Calu3 (cell line): ENCODE data around the gene TMEM8B. TPM values are rescaled to one million over a fixed set of nuclear protein-coding genes. Genes with fewer than 3 reads are reported as not detected.
A peak's percentile ranks its signal among the peaks of the same experiment; 100 is the strongest.

Source experiments
- BruUV-seq: library from RNA; stranded (reverse); fragments of 400-500 nt; replicated peaks from 2 replicates; lab custom pipeline; 2021; lab: Mats Ljungman, UMichigan
- CTCF ChIA-PET: fragments of 300-600 bp; sonication (Branson Sonifier 250); formaldehyde crosslinking; loops from one replicate; lab custom pipeline; 2022; ENCODE audit warnings: antibody characterized with exemption; lab: Charles Lee
- DNase-seq: peaks from one replicate; pipeline ENCODE4 v3.0.0; 2022
- H3K27ac Mint-ChIP-seq: one replicate; pipeline ENCODE4 v1.8.0; 2022; ENCODE audit warnings: mixed read lengths; ENCODE audit not compliant: unreplicated experiment
- H3K27me3 Mint-ChIP-seq: one replicate; pipeline ENCODE4 v1.8.0; 2022; ENCODE audit warnings: mixed read lengths; ENCODE audit not compliant: unreplicated experiment
- H3K36me3 Mint-ChIP-seq: one replicate; pipeline ENCODE4 v1.8.0; 2022; ENCODE audit warnings: mild to moderate bottlenecking, moderate library complexity, mixed read lengths; ENCODE audit not compliant: insufficient read depth, unreplicated experiment
- H3K4me1 Mint-ChIP-seq: one replicate; pipeline ENCODE4 v1.8.0; 2022; ENCODE audit warnings: mild to moderate bottlenecking, low read depth, mixed read lengths; ENCODE audit not compliant: unreplicated experiment
- H3K4me3 Mint-ChIP-seq: one replicate; pipeline ENCODE4 v1.8.0; 2022; ENCODE audit warnings: mild to moderate bottlenecking, low read depth, moderate library complexity, mixed read lengths; ENCODE audit not compliant: unreplicated experiment
- H3K9me3 Mint-ChIP-seq: one replicate; pipeline ENCODE4 v1.8.0; 2022; ENCODE audit warnings: low read depth, mixed read lengths; ENCODE audit not compliant: unreplicated experiment
- intact Hi-C: fragments of 100-400 bp; cut with micrococcal nuclease; formaldehyde crosslinking; loops from one replicate; pipeline ENCODE4 v1.10.0; 2022; ENCODE audit not compliant: unreplicated experiment
- total RNA-seq: library from RNA; stranded (reverse); gene quantifications from 2 replicates; pipeline ENCODE4 v1.2.3, GENCODE V29; 2022
- TF ChIP-seq, protein P1 (sequence below): fragments of 200-600 bp; IDR thresholded peaks from one replicate; pipeline ENCODE4 v1.8.0; 2022; ENCODE audit warnings: antibody characterized with exemption; ENCODE audit not compliant: unreplicated experiment

TMEM8B gene
- total RNA-seq, 1 experiment from 2014 or later = 2.5 TPM

DNA sequence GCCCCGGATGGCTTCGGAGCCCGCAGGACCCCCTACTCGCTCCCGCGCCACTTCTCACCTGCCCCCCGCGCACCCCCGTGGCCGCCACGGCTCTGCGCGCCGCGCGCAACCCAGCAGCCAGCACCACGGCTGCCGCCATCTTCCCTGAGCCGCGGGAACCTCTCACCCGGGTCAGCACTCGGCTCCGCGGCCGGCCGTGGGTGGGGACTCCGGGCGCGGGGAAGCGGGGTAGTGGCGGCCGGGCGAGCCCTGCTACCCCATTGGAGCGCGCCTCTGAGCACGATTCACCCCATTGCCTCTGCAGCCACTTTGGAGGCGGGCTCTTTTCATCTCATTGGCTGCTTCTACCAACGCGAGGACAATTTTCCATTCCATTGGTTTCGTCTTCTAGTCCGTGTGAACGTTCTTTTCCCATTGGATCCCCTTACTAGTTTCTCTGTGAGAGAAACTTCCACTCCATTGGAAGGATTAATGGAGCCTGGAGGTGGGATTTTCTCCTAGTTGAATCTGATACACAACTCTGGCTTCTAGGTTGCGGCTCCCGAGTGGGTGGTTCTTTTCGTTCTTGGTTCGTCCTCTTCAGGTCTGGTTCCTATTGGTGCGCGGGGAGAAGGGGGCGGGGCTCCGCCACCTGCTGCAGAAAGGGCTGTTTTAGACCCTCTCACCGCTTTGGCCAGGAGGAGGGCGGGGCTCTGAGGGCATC is 14.0 kb upstream of the TMEM8B start, which contains the start of gene HINT2:
Gene HINT2 (minus strand): TSS at position 202 of the 703 bp plus-strand sequence. CDS start 63 bp downstream, at position 139.
- peak within 1 kb of the TSS; percentile 75 for H3K4me3 Mint-ChIP-seq
- TF ChIP-seq, protein P1, sequence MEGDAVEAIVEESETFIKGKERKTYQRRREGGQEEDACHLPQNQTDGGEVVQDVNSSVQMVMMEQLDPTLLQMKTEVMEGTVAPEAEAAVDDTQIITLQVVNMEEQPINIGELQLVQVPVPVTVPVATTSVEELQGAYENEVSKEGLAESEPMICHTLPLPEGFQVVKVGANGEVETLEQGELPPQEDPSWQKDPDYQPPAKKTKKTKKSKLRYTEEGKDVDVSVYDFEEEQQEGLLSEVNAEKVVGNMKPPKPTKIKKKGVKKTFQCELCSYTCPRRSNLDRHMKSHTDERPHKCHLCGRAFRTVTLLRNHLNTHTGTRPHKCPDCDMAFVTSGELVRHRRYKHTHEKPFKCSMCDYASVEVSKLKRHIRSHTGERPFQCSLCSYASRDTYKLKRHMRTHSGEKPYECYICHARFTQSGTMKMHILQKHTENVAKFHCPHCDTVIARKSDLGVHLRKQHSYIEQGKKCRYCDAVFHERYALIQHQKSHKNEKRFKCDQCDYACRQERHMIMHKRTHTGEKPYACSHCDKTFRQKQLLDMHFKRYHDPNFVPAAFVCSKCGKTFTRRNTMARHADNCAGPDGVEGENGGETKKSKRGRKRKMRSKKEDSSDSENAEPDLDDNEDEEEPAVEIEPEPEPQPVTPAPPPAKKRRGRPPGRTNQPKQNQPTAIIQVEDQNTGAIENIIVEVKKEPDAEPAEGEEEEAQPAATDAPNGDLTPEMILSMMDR = no peak
- H3K9me3 Mint-ChIP-seq = no peaks in the 10 kb centered on the region
- intact Hi-C loops = loop anchor here (2.0 to 10.0 kb wide), 2 partner anchors 14 to 80 kb away; partner anchors contain the start of genes CREB3, FAM221B, TLN1 and TMEM8B
- CTCF ChIA-PET = interaction anchor here (0.6 to 1.7 kb wide), 6 partner anchors 11 to 773 kb away, joined by 3 to 5 read pairs (median 4); partner anchors contain the start of genes CCDC107, GBA2, RGP1 and RMRP
- H3K36me3 Mint-ChIP-seq = peaks cover 29% of the 10 kb centered on the region
- peak; percentile 95 for DNase-seq
- H3K4me1 Mint-ChIP-seq = peaks cover 8% of the 10 kb centered on the region
- H3K27ac Mint-ChIP-seq = peak within 1 kb of the TSS; percentile 67
- no TSS peak for BruUV-seq
- H3K27me3 Mint-ChIP-seq = peaks cover 21% of the 10 kb centered on the region

DNA sequence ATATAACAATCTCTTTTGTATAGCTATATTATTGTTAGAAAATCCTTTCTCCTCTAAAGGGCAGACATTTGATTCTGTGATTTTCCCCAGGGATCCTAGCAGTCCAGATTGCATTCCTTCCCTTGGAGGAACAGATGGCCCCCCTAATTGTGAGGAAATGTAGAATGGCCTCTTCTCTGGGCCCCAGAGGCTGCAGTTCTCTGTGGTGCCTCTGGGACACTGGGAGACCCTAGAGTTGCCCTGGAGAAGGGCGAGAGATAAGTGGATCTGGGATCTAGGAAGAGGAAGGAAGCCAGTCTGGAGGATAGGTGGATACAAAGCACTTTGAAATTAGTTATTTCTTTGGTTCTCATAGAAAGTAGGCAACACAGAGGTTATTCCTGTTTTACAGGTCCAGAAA is 12.3 kb upstream of the TMEM8B start:
- TF ChIP-seq, protein P1 = no peak
- Mint-ChIP-seq H3K27me3 (peaks cover 21% of the 10 kb centered on the region), H3K27ac (no peak overlapping the region), H3K4me1 (peaks cover 8% of the 10 kb centered on the region), H3K9me3 (no peaks in the 10 kb centered on the region), H3K4me3 (no peak overlapping the region), H3K36me3 (peaks cover 27% of the 10 kb centered on the region)
- no peak for DNase-seq
- CTCF ChIA-PET = no interaction called here
- BruUV-seq = no TSS peak
- intact Hi-C loops = loop anchor here (10.0 kb wide), 1 partner anchor 82 kb away; the partner anchor contains the start of genes CREB3 and TLN1

DNA sequence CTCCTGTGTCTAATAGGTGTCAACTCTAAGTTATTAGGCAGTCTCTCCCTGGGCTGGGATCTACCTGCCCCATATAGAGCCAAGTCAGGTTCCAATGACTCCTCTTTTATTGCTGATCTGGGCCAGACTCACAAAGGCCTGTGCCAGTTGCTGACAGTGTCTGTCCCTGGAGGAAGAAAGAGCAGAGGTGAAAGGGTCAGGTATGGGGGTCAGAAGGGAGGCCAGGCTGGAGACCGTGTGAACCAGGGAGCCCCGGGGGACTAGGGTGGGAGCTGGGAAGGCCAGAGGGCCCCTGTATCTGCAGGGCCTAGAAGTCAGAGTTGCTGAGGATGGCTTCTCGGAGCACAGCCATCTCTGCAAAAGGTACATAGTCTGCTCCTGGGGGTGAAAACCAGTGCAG is 10.7 kb upstream of the TMEM8B start:
- no peaks in the 10 kb centered on the region for H3K9me3 Mint-ChIP-seq
- peaks cover 18% of the 10 kb centered on the region for H3K36me3 Mint-ChIP-seq
- BruUV-seq = no TSS peak
- no peak overlapping the region for H3K27ac Mint-ChIP-seq
- no peak for DNase-seq
- H3K4me1 Mint-ChIP-seq = peaks cover 8% of the 10 kb centered on the region
- H3K27me3 Mint-ChIP-seq = peaks cover 34% of the 10 kb centered on the region
- CTCF ChIA-PET = no interaction called here
- TF ChIP-seq, protein P1 = no peak
- intact Hi-C loops = loop anchor here (10.0 kb wide), 1 partner anchor 84 kb away; the partner anchor contains the start of genes CREB3 and TLN1
- no peak overlapping the region for H3K4me3 Mint-ChIP-seq

- Mint-ChIP-seq H3K36me3 (peaks cover 7% of the 10 kb centered on the region), H3K27me3 (peaks cover 36% of the 10 kb centered on the region), H3K9me3 (no peaks in the 10 kb centered on the region), H3K27ac (no peak overlapping the region), H3K4me1 (no peaks in the 10 kb centered on the region), H3K4me3 (no peak overlapping the region)
- CTCF ChIA-PET = interaction anchor here (0.6 kb wide), 1 partner anchor 19 kb away, joined by 3 read pairs; no protein-coding TSS in a partner anchor
- intact Hi-C loops = no loop called here
- TF ChIP-seq, protein P1 = no peak
- no peak for DNase-seq
- no TSS peak for BruUV-seq
These were observed 9.0 kb upstream of the TMEM8B start for GRCh38 chr9:35820076-35820475.
